Measurements from ENCODE around the gene SLC7A5.
A peak's percentile ranks its signal among the peaks of the same experiment; 100 is the strongest.

Gene SLC7A5

DNA sequence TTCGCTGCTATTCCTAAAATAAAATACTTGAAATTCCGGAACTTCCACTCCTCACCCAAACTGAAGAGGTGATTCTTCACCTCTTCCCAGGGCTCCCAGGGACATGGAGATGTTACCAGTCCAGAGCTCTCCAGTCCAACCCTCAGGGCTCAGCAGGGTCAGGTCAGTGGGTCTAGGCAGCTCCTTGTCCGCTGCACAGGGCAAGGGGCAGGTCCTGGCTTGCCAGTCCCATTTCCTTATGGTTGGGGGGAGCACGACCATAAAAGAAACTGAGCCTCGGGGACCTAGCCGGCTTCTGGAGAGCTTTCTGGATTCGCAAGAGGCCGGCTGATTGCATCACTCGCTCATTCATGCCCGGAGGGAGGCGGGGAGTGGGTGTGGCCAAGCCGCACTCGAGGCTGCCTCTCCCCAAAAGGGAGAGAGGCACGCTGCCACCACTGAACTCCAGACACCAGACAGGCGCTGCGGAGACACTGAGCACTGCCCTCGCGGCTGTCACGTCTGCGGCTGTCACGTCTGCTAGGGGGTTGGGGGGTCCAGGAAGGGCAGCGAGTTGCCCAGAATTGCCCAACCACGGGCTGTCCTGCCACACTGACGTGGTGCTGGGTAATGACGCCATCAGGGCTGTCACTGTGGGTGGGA, 15.8 kb downstream of the SLC7A5 start:
- peak; percentile 87 for DNase-seq (ENCODE audit: low read depth)
- H3K4me3 ChIP-seq (ENCODE audit: low read length): peak overlapping the region; percentile 2
- TF ChIP-seq, protein P1, sequence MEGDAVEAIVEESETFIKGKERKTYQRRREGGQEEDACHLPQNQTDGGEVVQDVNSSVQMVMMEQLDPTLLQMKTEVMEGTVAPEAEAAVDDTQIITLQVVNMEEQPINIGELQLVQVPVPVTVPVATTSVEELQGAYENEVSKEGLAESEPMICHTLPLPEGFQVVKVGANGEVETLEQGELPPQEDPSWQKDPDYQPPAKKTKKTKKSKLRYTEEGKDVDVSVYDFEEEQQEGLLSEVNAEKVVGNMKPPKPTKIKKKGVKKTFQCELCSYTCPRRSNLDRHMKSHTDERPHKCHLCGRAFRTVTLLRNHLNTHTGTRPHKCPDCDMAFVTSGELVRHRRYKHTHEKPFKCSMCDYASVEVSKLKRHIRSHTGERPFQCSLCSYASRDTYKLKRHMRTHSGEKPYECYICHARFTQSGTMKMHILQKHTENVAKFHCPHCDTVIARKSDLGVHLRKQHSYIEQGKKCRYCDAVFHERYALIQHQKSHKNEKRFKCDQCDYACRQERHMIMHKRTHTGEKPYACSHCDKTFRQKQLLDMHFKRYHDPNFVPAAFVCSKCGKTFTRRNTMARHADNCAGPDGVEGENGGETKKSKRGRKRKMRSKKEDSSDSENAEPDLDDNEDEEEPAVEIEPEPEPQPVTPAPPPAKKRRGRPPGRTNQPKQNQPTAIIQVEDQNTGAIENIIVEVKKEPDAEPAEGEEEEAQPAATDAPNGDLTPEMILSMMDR (conservative IDR thresholded peaks at IDR 0.05; ENCODE audit: low read depth, low read length): no peak

DNA sequence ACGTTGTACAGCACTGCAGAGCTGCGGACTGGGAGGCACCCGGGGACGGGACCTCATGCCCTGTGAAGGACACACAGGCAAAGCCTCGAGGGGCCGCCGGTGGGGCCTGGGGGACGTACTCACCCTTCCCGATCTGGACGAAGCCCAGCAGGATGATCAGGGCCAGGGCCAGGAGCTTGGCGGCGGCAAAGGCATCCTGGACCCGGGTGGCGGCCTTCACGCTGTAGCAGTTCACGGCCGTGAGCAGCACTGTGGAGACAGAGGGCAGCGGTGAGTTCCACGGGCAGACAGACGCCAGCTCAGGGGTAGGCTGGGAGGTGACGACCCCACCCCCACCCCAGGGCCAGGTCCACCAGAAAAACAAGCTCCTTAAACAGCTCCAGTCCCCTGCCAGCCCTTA, 17.7 kb downstream of the SLC7A5 start:
- H3K4me3 ChIP-seq (ENCODE audit: low read length): no peak overlapping the region
- TF ChIP-seq, protein P1 (conservative IDR thresholded peaks at IDR 0.05; ENCODE audit: low read depth, low read length): peak; percentile 1
- no peak for DNase-seq (ENCODE audit: low read depth)

DNA sequence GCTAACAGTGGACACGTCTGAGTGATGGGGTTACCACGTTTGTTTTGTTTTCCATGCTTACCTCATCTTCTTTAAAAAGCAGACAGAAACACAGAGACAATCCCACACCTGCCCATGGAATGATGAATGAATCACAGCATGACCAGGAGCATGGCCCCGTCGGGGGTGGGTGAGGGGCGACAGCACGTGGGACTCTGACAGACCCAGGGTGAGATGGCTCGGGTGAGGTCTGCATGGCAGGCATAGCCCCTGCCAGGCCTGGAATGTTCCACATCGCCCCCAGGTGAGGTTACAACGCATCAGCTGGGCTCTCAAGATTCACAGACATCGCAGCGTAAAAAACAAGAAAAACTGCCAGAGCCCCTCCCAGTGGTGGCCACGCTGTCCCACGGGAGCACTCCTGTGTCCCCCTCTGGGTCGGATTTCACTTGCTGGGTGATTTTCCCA, 18.1 kb downstream of the SLC7A5 start:
- TF ChIP-seq, protein P1 (conservative IDR thresholded peaks at IDR 0.05; ENCODE audit: low read depth, low read length): peak; percentile 3
- no peak overlapping the region for H3K4me3 ChIP-seq (ENCODE audit: low read length)
- DNase-seq (ENCODE audit: low read depth): no peak

DNA sequence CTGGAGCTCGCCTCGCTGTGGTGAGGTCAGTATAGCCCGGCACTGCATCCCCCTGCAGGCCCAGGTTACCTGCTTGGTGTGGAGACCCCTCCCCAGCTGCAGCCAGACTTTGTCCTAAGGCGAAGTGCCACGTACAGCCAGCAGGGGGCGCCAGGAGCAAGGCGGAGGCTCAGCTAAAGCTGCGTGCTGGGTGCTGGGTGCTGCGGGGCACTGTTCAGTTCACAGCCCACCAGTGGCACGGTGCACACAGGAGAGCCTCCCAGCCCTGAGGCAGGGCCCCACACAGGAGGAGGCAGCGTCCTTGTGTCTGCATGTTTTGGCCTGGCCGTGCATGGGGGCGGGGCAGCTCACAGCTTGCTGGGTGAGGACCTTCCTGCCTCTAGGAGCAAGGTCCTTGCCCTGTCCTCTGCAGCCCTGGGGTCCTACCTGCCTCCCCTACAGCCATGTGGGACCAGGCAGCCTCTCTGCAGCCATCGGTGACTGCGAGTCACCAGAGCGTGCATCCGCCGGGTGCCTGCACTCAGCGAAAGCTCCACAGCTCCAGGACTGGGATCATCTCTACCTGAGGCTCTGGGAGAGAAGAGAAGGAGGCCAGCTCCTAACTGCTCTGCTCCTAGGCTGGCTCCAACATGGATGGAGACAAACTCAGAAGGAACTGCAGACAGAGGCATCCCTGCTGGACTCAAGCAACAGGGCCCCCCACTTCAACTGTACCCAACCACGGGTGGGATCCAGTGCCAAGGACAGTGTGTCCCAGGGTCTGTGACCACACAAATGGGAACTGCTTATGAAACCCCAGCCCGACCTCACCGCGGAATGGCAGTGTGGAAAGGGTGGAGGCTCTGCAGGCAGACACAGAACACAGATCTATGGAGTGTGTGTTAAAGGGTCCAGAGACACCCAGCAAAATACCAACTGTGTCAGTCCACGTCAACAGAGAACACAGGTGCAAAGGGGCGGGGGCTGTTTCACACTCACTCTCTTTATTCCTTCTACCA, 19.0 kb downstream of the SLC7A5 start:
- DNase-seq (ENCODE audit: low read depth): no peak
- no peak overlapping the region for H3K4me3 ChIP-seq (ENCODE audit: low read length)

DNA sequence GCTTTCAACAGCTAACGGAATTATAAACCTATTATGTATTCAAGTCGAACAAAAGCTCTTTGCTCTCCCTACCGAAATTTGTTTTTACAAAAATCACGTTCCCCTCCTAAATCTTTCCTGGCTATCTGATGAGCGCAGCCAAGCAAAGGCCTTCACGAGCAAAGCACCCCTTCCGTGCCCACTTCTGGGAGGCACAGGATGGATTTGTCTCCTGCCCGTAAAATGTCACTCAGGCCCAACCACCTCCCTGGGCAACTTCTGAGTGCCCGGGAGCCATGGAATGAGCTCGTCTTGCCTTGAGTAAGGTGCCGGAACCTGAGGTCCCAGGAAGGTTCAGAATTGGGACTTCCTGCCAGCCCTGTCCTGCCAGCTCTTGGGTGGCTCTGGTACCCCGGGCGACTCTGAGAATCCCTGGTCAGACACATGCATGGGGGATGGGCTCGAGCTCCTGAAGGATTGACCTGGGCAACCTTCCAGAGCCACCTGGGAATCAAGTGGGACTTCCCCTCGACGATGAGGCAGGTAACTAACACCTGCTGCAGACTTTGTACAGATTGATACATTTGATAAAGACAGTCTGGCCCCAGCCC, 19.8 kb downstream of the SLC7A5 start:
- TF ChIP-seq, protein P1 (conservative IDR thresholded peaks at IDR 0.05; ENCODE audit: low read depth, low read length): no peak
- no peak overlapping the region for H3K4me3 ChIP-seq (ENCODE audit: low read length)
- no peak for DNase-seq (ENCODE audit: low read depth)

More for the DNA sequence above, 19.0 kb downstream of the SLC7A5 start:
- TF ChIP-seq, protein P1 (conservative IDR thresholded peaks at IDR 0.05; ENCODE audit: low read depth, low read length): peak; percentile 92

DNA sequence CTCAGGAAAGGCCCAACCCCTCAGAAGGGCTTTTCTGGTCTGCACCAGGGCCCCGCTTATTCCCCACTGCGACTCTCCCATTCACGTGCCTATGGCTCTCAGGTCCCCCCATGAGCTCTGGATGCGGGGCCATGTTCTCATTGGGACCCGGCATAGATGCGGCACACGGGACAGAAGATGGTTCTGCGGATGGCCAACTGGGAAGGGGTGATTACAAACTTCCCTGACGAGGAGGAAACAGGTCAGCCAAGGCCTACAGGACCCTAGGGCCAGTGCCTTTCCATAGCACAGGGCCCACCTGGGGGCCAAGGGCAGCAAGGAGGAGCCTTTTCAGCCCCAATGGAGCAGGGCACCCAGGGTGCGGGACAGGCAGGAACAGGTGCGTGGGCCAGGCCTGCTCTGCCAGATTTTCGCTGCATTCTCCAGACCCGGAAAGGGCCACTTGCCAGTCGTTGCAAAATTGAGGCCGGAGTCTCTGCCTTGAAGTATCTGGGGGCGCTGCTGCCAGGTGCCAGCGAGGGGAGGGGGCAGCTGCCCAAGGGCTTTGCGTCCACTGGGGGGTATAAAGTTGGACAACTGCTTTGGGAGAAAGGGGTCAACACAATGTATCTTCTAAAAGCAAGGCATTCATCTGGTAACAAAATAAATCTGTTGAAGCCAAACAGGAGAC, 20.5 kb downstream of the SLC7A5 start:
- TF ChIP-seq, protein P1 (conservative IDR thresholded peaks at IDR 0.05; ENCODE audit: low read depth, low read length): no peak
- no peak overlapping the region for H3K4me3 ChIP-seq (ENCODE audit: low read length)
- no peak for DNase-seq (ENCODE audit: low read depth)

Measured in retinal pigment epithelial cell (primary cell).